Neural progenitor cell (in vitro differentiated cells): ENCODE data around the gene SLC4A11. TPM values are rescaled to one million over a fixed set of nuclear protein-coding genes. Genes with fewer than 3 reads are reported as not detected.

ENCODE experiments used
- DNase-seq: peaks from one replicate; pipeline ENCODE4 v3.0.0-alpha.2; 2016; ENCODE audit warnings: low spot score
- H2AFZ ChIP-seq: fragments of 200-600 bp; sonication (generic); replicated peaks from 2 replicates; pipeline ENCODE4 v1.6.1; 2016; ENCODE audit warnings: antibody characterized with exemption
- H3F3A ChIP-seq: fragments of 200-600 bp; sonication (generic); 2 replicates; pipeline ENCODE4 v1.6.1; 2016; ENCODE audit warnings: antibody characterized with exemption, low read depth
- H3K27ac ChIP-seq: fragments of 200-600 bp; sonication (generic); 2 replicates; pipeline ENCODE4 v1.5.1; 2016; ENCODE audit warnings: mild to moderate bottlenecking
- H3K27me3 ChIP-seq: fragments of 200-600 bp; sonication (generic); 2 replicates; pipeline ENCODE4 v1.6.1; 2016; ENCODE audit warnings: mild to moderate bottlenecking, moderate library complexity
- H3K36me3 ChIP-seq: fragments of 200-600 bp; sonication (generic); 2 replicates; pipeline ENCODE4 v1.5.1; 2016
- H3K4me1 ChIP-seq: fragments of 200-600 bp; sonication (generic); 2 replicates; pipeline ENCODE4 v1.6.1; 2016; ENCODE audit warnings: mixed run types
- H3K4me2 ChIP-seq: fragments of 200-600 bp; sonication (generic); 2 replicates; pipeline ENCODE4 v1.6.1; 2016
- H3K4me3 ChIP-seq: fragments of 200-600 bp; sonication (generic); 2 replicates; pipeline ENCODE4 v1.5.1; 2016
- H3K79me2 ChIP-seq: fragments of 200-600 bp; sonication (generic); 2 replicates; pipeline ENCODE4 v1.6.1; 2016; ENCODE audit warnings: low read depth
- H3K9ac ChIP-seq: fragments of 200-600 bp; sonication (generic); 2 replicates; pipeline ENCODE4 v1.6.1; 2016
- H3K9me3 ChIP-seq: fragments of 200-600 bp; sonication (generic); 2 replicates; pipeline ENCODE4 v1.5.1; 2016; ENCODE audit warnings: low read depth
- H4K20me1 ChIP-seq: fragments of 200-600 bp; sonication (generic); 2 replicates; pipeline ENCODE4 v1.6.1; 2016; ENCODE audit warnings: low read depth
- H3K27ac Mint-ChIP-seq: 3 replicates; pipeline ENCODE4 v1.8.0; 2021; ENCODE audit warnings: mixed read lengths
- H3K27me3 Mint-ChIP-seq: 2 replicates; pipeline ENCODE4 v1.8.0; 2022; ENCODE audit warnings: low read depth, mild to moderate bottlenecking, inconsistent platforms, moderate library complexity, mixed read lengths; ENCODE audit not compliant: insufficient read depth
- H3K36me3 Mint-ChIP-seq: 3 replicates; pipeline ENCODE4 v1.8.0; 2021; ENCODE audit warnings: mixed read lengths
- H3K4me1 Mint-ChIP-seq: 3 replicates; pipeline ENCODE4 v1.8.0; 2021; ENCODE audit warnings: mixed read lengths
- H3K4me3 Mint-ChIP-seq: 3 replicates; pipeline ENCODE4 v1.8.0; 2021; ENCODE audit warnings: mild to moderate bottlenecking, moderate library complexity, mixed read lengths
- H3K9me3 Mint-ChIP-seq: 3 replicates; pipeline ENCODE4 v1.8.0; 2020; ENCODE audit warnings: mixed read lengths
- EZH2 ChIP-seq: fragments of 200-600 bp; sonication (generic); IDR thresholded peaks from 2 replicates; pipeline ENCODE4 v1.6.1; 2017; ENCODE audit warnings: antibody characterized with exemption, mild to moderate bottlenecking, moderate library complexity
- EZH2phosphoT487 ChIP-seq: fragments of 200-600 bp; sonication (generic); IDR thresholded peaks from 2 replicates; pipeline ENCODE4 v1.6.1; 2017; ENCODE audit warnings: antibody characterized with exemption
- total RNA-seq: library from RNA; depleted of rRNA; stranded (reverse); fragments of >200 nt; gene quantifications from 2 replicates; pipeline ENCODE4 v1.2.3, GENCODE V29; 2015; ENCODE audit warnings: low replicate concordance
- TF ChIP-seq, protein P1 (sequence below): fragments of 200-600 bp; sonication (generic); IDR thresholded peaks from 2 replicates; pipeline ENCODE4 v1.5.1; 2017; ENCODE audit warnings: antibody characterized with exemption, mild to moderate bottlenecking

SLC4A11 gene
- total RNA-seq, 1 donor from 2014 or later: 0.95 TPM

DNA sequence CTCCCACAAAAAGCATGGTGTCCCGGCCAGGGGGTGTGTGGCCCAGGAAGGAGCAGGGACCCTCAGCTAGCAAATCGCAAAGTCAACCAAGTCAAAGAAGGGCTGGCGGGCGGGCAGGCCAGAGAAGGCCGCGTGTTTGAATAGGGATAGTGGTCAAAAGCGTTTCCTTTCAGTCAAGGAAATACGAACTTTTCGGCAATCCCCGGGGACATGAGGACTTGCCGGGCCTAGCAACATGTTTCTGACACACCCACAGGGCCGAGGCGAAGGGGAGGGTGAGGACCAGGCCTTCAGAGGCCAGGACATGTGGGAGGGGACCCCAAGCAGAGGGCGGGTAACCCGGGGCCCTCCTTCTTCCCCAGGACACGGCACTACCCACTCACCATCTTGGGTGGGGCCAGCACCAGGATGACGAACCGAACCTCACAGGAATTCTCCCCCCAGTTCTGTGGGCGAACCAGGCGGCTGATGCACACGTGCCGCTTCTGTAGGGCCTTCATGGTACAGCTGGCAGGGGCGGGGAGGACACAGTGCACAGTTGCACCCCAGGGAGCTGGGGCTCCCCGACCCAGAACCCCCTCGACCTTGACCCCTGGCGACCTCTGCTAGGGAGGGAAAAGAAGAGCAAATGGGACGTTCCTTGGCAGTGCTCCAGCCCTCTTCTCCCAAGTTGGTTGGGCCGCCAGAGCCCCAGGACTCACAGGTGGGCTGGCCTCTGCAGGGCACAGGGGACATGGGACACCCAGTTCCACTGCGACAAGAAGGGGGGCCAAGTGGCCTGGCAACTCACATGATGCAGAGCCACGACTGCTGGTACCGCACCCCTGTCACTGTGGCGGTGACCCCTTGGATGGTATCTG lies 5.6 kb downstream of the SLC4A11 start:
- H3K4me3 Mint-ChIP-seq: peak overlapping the region; percentile 33
- no peak overlapping the region for H2AFZ ChIP-seq
- no peaks in the 10 kb centered on the region for H3K79me2 ChIP-seq
- H3K4me1 Mint-ChIP-seq: peaks cover 2% of the 10 kb centered on the region
- no peak for DNase-seq
- no peaks in the 10 kb centered on the region for H4K20me1 ChIP-seq
- no peaks in the 10 kb centered on the region for H3K36me3 Mint-ChIP-seq
- no peak for TF ChIP-seq EZH2phosphoT487
- no peaks in the 10 kb centered on the region for H3K4me1 ChIP-seq
- H3K4me3 ChIP-seq: no peak overlapping the region
- no peaks in the 10 kb centered on the region for H3K36me3 ChIP-seq
- H3K27me3 Mint-ChIP-seq: peaks cover 32% of the 10 kb centered on the region
- H3F3A ChIP-seq: peaks cover 9% of the 10 kb centered on the region
- H3K27ac ChIP-seq: no peak overlapping the region
- H3K4me2 ChIP-seq: no peak overlapping the region
- H3K9me3 Mint-ChIP-seq: peaks cover 4% of the 10 kb centered on the region
- H3K27me3 ChIP-seq: peaks cover 29% of the 10 kb centered on the region
- H3K9me3 ChIP-seq: no peaks in the 10 kb centered on the region
- H3K27ac Mint-ChIP-seq: no peak overlapping the region
- H3K9ac ChIP-seq: no peak overlapping the region

DNA sequence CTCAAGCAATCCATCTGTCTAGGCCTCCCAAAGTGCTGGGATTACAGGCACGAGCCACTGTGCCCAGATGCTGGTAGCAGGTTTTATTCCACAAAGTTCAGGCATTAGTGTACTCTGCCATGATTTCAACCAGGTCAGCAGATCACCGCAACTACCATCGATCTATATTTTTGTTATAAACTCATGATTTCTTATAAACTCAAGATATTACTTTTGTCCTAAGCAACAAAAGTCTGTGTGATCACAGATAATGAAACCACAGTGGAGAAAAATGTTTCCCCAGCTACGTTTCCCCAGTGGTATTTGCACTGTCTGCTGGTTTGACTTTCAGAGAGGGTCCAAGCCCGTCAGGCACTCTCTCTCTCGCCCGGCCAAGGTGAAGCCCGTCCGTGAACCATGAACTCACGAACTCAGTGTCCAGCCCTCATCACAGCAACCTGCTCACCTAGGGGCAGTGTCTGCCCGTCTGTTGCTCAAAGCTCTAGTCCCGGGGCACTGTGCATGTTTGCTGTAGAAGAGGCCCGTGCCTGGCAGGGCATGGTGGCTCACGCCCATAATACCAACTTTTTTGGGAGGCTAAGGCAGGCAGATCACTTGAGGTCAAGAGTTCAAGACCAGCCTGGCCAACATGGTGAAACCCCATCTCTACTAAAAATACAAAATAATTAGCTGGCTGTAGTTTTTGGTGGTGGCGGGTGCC lies 7.0 kb downstream of the SLC4A11 start:
- Histone ChIP-seq H3K79me2 (no peaks in the 10 kb centered on the region), H3K36me3 (no peaks in the 10 kb centered on the region), H3K4me2 (no peak overlapping the region), H3K9me3 (no peaks in the 10 kb centered on the region), H4K20me1 (no peaks in the 10 kb centered on the region), H3K4me1 (no peaks in the 10 kb centered on the region), H3K27ac (no peak overlapping the region), H3K9ac (no peak overlapping the region), H3K27me3 (peaks cover 16% of the 10 kb centered on the region), H3K4me3 (no peak overlapping the region), H2AFZ (no peak overlapping the region), H3F3A (peaks cover 3% of the 10 kb centered on the region)
- Mint-ChIP-seq H3K27ac (no peak overlapping the region), H3K4me1 (peaks cover 2% of the 10 kb centered on the region), H3K36me3 (no peaks in the 10 kb centered on the region), H3K9me3 (peaks cover 2% of the 10 kb centered on the region), H3K4me3 (no peak overlapping the region), H3K27me3 (peaks cover 23% of the 10 kb centered on the region)
- TF ChIP-seq EZH2: no peak
- TF ChIP-seq EZH2phosphoT487: no peak
- TF ChIP-seq, protein P1, sequence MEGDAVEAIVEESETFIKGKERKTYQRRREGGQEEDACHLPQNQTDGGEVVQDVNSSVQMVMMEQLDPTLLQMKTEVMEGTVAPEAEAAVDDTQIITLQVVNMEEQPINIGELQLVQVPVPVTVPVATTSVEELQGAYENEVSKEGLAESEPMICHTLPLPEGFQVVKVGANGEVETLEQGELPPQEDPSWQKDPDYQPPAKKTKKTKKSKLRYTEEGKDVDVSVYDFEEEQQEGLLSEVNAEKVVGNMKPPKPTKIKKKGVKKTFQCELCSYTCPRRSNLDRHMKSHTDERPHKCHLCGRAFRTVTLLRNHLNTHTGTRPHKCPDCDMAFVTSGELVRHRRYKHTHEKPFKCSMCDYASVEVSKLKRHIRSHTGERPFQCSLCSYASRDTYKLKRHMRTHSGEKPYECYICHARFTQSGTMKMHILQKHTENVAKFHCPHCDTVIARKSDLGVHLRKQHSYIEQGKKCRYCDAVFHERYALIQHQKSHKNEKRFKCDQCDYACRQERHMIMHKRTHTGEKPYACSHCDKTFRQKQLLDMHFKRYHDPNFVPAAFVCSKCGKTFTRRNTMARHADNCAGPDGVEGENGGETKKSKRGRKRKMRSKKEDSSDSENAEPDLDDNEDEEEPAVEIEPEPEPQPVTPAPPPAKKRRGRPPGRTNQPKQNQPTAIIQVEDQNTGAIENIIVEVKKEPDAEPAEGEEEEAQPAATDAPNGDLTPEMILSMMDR: no peak
- DNase-seq: no peak

DNA sequence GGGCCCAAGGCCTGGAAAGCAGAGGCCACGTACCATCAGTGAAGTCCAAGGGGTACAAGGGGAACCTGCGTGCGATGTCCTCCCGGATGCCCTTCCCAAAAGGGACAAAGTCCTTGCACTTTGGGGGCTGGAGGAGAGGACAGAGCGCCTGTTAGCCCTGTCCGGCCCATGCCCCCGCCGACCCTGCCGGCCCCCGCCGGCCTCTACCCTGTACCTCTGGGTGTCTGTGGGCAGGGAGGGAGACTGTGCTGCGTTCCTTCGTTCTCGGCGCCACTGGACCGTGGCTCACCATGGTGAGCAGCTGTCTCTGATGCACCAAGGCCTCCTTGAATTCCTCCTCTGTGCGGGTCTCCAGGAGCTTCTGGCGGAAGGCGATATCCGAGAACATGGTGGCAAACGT lies 7.9 kb downstream of the SLC4A11 start:
- no peak overlapping the region for H3K4me3 Mint-ChIP-seq

More for the DNA sequence above, 7.9 kb downstream of the SLC4A11 start:
- Mint-ChIP-seq H3K9me3 (no peaks in the 10 kb centered on the region), H3K4me1 (no peaks in the 10 kb centered on the region), H3K36me3 (no peaks in the 10 kb centered on the region), H3K27me3 (peaks cover 14% of the 10 kb centered on the region), H3K27ac (no peak overlapping the region)
- Histone ChIP-seq H3K79me2 (no peaks in the 10 kb centered on the region), H3K36me3 (no peaks in the 10 kb centered on the region), H3K4me2 (no peak overlapping the region), H3K27me3 (peaks cover 7% of the 10 kb centered on the region), H3K9me3 (no peaks in the 10 kb centered on the region), H3F3A (no peaks in the 10 kb centered on the region), H3K27ac (no peak overlapping the region), H3K4me1 (no peaks in the 10 kb centered on the region), H4K20me1 (no peaks in the 10 kb centered on the region), H2AFZ (no peak overlapping the region), H3K4me3 (no peak overlapping the region), H3K9ac (no peak overlapping the region)
- no peak for DNase-seq
- TF ChIP-seq, protein P1: no peak
- no peak for TF ChIP-seq EZH2
- TF ChIP-seq EZH2phosphoT487: no peak
